NOMO-1 treated with dmso at 0.1 percent for 144 hours (cell line): ENCODE data around the gene HDAC11.

Source experiments
- DNase-seq: peaks from one replicate; lab custom pipeline; 2025; ENCODE audit not compliant: unreplicated experiment; lab: John Stamatoyannopoulos, UW

The HDAC11 gene

DNA sequence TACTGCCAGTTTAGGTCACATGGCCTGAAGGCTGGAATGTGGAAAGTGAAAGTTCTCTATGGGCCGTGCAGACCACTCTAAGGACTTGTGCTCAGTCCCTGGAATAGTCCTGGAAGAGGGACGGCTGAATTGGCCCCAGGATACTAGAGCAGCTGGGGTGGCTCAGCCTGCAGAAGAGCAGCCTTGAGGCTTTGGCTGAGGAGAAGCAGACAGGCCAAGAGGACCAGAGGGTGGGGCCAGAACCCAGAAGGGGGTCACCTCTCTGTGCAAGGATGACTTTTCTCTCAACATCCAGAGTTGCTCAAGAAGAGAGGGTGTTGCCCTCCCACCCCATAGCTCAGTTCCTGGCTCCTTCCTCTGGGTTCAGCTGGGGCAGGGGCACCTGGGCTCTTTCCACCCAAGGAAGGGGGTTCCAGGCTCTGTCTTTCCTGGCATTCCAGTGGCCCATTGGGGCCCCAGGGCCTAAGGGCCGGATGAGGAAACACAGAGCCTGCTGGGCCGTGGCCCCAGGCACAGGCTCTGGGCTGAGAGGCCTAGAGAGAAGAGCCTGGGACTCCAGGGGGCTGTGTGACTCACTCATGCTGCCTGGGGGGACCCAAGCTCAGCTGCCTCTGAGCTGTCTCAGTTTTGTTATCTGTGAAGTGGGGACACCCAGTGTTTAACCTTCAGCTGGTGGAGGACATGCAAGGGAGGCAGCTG, 60.3 kb downstream of the HDAC11 start:
- DNase-seq, result no peak

DNA sequence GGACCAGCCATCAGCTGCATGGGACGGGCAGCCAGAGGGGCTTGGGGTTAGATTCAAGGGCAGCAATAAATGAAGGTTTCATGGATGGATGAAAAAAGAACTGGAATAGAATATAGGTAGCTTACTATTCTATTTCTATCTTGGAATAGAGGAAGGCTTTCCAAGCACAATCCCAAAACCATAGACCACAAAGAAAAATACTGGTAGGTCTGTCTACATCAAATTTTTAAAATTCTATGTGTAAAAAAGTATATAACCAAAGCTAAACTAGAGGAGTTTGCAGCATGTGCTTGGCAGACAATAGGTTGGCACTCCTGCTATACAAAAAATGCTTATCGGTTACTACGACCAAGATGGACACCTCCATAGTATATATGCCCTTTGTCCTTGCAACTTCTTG, 61.6 kb downstream of the HDAC11 start:
- DNase-seq, result no peak

DNA sequence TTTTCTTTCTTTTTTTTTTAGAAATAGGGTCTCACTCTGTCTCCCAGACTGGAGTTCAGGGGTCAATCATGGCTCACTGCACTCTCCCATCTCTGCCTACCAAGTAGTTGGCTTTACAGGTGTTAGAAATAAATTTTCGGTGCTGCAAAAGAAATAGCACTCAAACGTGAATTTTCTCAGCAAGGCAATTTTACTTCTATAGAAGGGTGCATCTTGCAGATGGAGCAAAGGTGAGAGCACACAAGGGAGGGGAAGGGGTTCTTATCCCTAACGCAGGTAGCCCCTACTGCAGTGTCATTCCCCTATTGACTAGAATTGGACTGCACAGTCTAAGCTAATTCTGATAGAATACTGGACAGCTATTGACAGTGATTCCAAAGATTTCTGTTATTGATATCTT, 62.0 kb downstream of the HDAC11 start:
- no peak for DNase-seq

DNA sequence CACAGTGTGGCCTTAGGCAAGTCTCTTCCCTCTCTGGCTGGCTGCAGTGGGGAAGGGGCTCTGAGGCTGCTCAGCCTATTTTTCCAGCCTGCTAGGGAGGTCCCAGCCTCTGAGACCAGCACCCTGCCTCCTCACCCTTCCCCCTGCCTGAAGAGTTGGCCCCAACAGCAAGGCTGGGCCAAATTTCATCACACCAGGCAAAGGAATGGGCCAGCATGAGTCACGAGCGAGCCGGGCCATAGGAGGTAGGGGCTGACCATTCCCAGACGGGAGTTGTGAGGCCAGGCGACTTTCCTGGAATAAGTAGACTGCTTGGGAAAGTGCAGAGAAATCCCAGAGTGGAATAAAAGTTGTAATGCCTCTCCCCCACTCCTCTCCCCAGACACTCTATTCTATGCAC, 63.1 kb downstream of the HDAC11 start:
- DNase-seq, result no peak

DNA sequence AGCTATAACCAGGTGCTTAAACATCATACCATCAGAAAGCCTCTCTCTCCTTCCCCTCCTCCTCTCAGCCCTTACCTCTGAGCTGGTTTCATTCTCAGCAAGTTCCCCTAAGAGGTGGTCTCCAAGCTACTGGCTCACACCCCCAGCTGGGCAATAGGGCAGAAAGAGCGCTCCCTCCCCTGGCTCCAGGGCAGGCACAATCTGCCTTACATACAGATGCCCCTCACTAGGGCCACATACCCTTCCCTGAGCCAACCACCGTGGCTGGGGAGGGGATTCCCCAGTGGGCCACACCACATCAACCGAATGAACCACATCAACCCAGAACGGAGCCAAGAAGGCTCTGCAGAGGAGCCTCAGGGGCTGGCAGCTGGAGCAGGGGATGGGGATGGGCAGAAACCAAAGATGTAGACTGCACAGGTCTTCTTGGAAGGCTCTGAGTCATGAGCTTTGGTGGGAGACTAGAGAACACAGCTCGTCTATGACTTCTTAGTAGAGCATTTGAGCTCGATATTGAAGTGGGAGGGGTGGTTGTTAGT, 64.3 kb downstream of the HDAC11 start:
- no peak for DNase-seq

DNA sequence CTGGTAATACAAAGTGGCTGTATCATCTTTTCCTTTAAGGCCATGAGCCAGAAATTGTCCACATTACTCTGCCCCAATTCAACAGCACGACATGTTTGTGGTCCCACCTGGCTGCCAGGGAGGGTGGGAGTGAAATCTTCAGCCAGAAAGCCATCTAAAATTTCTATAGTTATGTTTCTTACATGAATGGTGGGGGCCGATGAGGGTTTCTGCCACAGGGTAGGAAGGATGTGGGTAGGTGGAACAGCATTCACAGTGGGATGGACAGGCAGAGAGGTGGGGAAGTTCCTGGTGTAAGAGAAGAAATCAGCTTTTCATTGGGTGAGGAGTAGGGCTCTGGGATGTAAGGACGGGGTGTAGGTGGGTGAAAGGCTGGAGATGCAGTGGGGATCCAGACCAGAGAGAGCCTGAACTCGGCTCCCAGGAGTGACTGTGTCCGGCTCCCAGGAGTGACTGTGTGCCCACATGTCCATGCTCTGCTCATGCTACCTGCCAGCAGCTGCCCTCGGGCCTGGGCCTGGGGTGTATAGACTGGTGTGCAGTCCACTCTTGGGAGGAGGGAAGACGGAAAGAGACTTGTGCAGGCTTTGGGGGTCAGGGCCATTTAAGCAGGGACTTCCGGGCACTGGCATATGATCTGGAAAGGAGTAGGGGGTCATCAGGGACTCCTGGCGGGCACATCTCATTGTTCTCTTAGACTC, 65.0 kb downstream of the HDAC11 start:
- no peak for DNase-seq

DNA sequence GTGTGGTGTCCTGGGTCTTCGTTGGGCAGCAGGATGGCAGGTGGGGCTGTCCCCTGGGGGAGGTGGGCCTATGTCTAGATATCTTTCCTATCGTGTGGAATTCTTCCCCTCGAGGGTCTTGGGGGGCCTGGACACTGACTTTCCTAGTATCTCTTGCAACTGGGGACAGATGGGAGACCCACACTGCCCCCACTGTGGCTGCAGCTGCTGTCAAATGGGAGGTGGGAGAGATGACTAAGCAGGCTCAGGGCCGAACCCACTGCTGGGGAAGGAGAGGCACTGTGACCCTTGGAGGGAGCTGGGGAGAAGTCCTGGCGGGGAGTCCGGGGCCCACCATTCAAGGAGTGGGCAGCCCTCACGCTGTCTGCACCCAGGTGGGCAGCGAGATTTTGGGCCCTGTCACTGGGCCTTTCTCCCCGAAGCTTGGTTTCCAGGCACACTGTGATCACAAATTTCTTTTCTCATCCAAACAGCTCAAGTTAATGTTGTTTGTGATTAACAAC, 65.9 kb downstream of the HDAC11 start:
- DNase-seq, result no peak

DNA sequence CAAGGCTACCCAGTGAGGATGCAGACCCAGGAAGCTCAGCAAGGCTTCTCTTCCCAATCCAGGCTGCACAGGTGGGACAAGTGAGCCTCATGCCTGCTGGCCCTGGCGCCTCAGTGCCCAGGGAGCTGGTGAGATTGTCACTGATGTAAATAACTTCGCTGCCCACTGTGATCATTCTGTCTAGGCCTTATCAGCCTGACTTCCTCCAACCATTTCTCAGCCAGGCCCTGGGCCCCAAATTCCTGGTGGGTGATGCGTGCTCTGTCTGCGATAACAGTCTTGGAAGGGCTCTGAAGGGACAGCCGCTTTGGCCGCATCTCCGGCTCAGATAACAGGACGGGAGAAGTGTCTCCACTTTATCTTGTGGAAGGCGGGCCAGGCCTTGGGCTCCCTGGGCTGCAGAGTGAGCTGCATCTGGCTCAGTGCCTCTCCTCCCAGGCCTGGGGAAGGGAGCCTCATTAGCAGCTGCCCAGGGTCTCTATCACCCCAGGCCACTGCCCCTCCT, 66.6 kb downstream of the HDAC11 start:
- no peak for DNase-seq

DNA sequence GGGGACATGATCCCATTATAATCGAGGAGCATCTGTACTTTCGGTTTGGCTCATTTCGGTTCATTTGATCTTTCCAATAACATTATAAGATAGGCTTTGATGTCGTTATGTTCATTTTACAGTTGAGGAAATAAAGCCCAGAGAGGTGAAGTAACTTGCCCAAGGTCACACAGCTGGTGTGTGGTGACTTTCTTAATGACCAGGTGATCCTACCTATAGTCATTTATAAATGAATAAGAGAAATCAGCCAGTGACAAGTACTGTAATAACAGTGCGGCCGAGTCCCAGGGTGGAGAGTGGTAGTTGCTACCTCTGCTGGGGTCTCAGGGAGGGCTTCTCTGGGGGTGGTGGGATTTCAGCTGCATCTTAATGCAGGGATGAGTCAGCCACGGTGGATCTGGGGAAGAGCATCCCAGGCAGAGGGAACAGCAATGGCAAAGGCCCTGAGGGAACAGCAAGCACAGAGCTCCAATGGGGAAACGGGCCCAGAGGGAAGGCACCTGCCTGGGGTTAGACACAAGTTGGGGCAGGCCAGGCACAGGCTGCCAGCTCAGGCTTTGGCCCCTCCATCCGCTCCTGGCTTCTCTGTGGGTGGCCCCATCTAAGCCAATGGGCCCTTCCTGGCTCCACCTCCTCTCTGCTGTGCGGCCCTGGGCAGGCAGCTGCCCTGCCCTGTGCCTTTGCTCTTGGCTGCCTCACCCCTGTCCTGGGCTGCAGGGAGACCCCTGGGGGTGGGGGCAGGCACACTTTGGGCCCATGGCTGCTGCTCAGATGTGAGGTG, 67.7 kb downstream of the HDAC11 start:
- no peak for DNase-seq

DNA sequence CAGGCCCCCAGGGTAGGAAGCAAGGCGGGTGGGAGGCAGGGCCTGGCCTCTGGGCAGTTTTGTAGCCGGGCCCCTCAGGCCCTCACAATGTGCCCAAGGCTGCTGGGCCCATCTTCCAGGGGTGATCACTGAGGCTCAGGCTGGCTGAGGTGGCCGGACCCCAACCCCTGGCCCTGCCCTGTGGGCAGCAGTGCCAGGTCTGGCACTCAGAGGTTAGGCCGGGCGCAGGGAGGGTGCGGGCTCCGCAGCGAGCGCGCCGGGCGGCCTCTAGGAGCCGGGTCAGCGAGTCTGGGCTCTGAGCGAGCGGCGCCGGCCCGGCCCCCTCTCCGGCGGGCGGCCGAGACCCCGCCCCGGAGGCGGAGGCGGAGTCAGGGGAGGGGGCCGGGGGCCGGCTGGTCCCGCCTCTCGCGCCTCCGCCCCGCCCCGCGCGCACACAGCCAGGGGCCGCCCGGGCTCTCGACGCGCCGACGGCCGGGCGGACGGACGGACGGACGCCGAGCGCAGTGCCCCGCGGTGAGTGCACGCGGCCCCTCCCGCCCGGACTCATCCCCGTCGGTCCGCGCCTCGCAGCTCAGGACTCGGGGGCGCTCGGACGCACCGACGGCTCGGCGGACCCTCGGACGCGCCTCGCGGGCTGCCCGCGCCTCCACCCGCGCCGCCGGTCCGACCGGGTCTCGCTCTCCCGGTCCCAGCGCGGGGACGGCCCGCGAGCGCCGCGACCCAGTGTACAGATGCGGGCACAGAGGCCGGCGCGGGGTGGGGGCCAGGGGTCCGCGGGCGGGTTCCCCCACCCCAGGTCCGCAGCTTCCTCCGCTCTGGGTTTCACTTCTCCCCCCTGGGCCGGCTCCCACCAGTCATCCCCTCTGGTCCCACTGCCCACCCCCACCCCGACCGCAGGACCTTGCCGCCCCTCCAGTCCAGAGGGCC, 68.9 kb downstream of the HDAC11 start, which contains the start of gene FBLN2:
Gene FBLN2, plus strand, starts transcription at position 430 of the 927 bp plus-strand sequence. CDS start 21,231 bp downstream, outside the sequence.
- DNase-seq, result no peak

DNA sequence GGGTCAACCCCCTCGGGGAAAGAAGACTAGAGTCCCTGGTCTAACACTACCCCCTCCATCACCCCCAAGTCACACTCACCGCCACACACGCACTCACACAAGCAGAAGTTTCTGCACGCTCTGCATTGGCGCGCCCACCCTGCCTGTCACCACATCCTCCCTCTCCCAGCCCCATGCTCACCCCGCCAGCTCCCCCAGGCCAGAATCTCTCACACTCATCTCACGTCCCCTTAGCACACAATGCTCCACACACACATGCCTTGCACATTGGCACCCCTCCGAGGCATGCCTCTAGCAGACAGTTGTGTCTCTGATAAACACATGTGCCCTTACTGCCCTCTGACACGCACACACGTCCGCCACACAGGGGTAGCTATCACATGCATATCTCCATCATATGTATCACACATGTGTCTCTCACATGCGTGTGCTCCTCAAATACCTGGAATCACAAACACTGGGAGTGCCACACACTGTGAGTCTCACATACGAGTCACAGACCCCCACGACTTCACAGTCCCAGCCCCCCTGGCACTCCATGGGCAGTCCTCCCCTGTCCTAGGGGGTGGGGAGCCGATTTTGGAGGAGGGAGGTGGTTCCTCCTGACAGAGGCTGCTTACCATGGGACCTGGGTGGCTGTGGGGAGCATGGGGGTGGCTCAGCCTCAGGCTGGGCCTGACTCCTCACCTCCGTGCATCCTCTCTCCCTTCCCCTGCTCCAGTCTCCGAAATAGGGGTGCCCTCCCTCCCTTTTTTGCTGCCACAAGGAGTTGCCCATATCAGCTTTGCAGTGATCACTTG, 69.7 kb downstream of the HDAC11 start:
- no peak for DNase-seq

DNA sequence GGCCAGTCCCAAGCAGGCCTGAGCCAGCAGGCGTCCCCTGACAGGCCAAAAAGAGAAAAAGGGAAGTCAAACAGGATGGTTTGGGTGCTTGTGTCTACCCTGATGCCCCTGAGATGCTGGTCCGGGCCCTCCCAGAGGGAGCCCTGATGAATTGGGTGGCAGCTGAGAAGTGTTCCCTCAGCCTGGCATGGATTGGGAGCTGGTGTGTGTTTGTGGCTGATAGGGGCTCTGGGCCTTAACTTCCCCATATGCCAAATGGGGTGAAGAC, 70.3 kb downstream of the HDAC11 start:
- no peak for DNase-seq

DNA sequence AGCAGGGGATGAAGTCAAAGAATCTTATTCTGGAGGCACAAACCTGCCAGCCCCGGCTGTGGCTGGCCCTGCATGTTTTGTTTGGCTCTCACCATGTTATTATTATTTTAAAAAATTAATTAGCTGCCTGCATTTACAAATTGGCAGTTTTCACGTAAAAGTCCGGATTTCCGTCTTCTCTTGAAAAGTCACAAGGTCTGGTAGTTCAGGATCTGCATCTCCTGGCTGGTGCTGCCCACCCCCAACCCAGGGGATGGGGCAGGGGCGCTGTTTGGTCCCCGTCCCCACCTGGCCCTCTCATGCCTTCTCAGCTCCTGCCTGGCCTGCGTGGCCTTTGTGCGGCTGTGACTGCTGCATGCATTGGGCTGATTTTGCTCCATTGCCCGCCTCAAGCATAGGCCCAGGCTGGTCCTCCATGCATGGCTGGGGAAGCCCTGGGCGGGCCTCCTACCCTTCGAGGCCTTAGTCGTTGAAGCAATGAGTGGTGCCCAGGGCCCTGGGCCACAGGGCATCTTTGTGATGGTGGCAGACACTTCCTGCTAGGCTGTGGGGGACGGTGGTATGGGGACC, 70.8 kb downstream of the HDAC11 start:
- no peak for DNase-seq

DNA sequence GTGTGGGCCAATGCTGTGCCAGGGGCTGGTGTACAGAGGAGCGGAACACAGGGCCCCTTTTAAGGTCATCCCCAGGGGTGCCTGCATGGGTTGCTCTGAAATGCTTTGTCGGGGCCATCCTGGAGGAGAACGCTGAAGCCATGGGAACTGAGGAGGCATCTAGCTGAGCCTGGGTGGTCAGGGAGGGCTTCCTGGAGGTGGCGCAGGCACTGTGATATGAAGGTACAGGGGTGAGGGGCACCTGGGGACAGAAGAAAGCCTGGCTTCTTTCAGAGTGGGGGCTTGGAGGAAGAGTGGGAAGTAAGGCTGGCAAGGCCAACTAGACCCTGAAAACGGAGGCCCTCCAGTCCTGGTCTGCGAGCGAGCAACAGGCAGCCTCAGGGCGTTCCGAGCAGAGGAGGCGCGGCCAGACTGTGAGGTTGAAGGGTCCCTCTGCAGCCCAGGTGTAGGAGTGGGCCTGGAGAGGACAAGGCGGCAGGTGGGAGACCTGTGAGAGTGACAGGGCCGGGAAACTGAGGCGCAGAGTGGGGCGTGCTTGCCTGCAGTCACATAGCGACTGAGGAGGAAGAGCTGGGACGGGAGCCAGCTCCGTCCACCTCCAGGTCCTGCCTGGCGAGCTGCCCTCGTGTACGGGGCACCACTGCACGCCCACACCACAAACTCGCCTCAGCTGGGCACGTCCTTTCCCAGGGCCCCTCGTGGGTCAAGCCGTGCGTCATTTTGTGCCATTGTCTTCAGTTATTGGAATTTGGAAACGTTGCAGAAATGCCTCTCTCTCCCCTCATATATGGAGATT, 72.9 kb downstream of the HDAC11 start:
- no peak for DNase-seq

DNA sequence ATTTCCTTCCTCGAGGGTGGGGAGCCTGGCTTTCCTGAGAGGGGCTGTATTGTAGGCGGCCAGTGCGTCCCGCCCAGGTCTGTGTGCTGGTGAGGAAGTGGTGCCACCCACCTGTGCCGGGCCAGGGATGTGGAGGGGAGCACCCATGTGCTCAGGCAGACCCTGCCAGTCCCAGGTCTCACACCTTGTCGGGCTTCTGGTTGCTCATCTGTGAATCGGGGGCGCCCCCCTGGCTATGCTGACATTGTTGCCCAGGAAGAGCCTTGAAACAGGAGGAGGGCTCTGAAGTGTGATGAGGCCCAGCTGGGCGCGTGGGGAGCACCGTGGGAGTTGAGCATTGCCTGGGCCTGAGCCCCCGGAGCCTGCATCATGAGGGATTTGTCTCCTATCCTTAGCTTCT, 73.6 kb downstream of the HDAC11 start:
- no peak for DNase-seq

DNA sequence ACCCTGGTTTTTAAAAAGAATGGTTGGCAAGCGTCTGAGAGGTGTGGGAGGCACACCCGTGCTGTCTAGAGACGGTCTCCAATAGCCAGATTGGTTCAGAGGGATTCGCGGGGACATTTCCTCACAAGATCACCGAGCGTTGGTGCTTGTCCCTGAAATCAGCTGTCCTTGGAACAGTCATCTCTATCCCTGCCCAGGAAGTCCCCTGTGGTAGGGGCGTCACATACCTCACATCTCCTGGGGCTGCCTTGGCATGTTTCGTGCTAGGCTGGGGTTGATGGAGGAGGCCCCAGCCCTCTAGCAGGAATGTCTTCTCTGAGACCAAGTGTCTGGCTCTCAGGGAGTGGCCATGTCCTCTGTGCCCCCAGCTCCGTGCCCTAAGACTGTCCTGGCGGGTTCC, 75.6 kb downstream of the HDAC11 start:
- DNase-seq, result no peak
